HepG2 (cell line): ENCODE data around the gene CTNNAL1. TPM values are rescaled to one million over a fixed set of nuclear protein-coding genes. Genes with fewer than 3 reads are reported as not detected.

ENCODE experiments used
- ATAC-seq: fragments of 200-7000 bp; cut with Tn5 transposase; 3 replicates; pipeline ENCODE4 v1.9.1; 2020; ENCODE audit warnings: mild to moderate bottlenecking, moderate library complexity
- BruUV-seq: library from RNA; stranded (reverse); fragments of 400-500 nt; replicated peaks from 2 replicates; lab custom pipeline; 2021; lab: Mats Ljungman, UMichigan
- CTCF ChIA-PET: fragments of 300-600 bp; formaldehyde crosslinking; extraction: SDS; loops from one replicate; lab custom pipeline; 2021; ENCODE audit warnings: low total read pairs, inconsistent platforms, low intra/inter-chr PET ratio; lab: Yijun Ruan, JAX
- POLR2A ChIA-PET: fragments of 350-600 bp; sonication (Branson Sonifier 250); formaldehyde crosslinking; loops from one replicate; lab custom pipeline; 2020; ENCODE audit warnings: antibody characterized with exemption, inconsistent platforms; lab: Yijun Ruan, JAX
- DNase-seq: peaks from one replicate; pipeline ENCODE4 v3.0.0-alpha.2; 2015; ENCODE audit warnings: low spot score
- FAIRE-seq: peaks from 3 replicates; lab custom pipeline; 2011; peaks lifted over from hg19 to GRCh38; lab: Jason Lieb, UNC
- H2AFZ ChIP-seq: one replicate; pipeline ENCODE4 v1.6.1; 2011; ENCODE audit warnings: low read length, inconsistent platforms
- H3K27ac ChIP-seq: fragments of 300-600 bp; 3 replicates; pipeline ENCODE4 v1.8.0; 2011; ENCODE audit warnings: mixed run types, mild to moderate bottlenecking, mixed read lengths, low read length, inconsistent platforms; ENCODE audit not compliant: insufficient read depth; ENCODE audit errors: extremely low read length
- H3K27me3 ChIP-seq, 2 experiments: fragments of 200-600 bp in 1 of 2; 2 replicates in 1 of 2; 3 replicates in 1 of 2; pipeline versions ENCODE4 v1.6.0 to v1.8.0; 2011; ENCODE audit warnings: low read length in 2 of 2, mild to moderate bottlenecking in 2 of 2, moderate library complexity in 2 of 2, inconsistent platforms in 1 of 2; ENCODE audit not compliant: insufficient read depth in 2 of 2, control insufficient read depth in 1 of 2
- H3K36me3 ChIP-seq, 2 experiments: fragments of 200-600 bp in 1 of 2; replicated peaks in 1 of 2; 2 replicates in 1 of 2; 3 replicates in 1 of 2; pipeline versions ENCODE4 v1.5.1 to v1.8.0; 2011; ENCODE audit warnings: low read length in 2 of 2, inconsistent platforms in 1 of 2; ENCODE audit not compliant: insufficient read depth in 2 of 2, control insufficient read depth in 1 of 2
- H3K4me1 ChIP-seq: 2 replicates; pipeline ENCODE4 v1.5.1; 2012; ENCODE audit warnings: low read length, inconsistent platforms; ENCODE audit not compliant: insufficient read depth
- H3K4me2 ChIP-seq: 2 replicates; pipeline ENCODE4 v1.6.0; 2011; ENCODE audit warnings: low read depth, low read length, inconsistent platforms
- H3K4me3 ChIP-seq, 3 experiments: fragments of 200-600 bp in 1 of 3; sonication (generic), shearing (Covaris generic) in 1 of 3; replicated peaks in 1 of 3; 2 replicates each; pipeline ENCODE4 v1.5.1; 2011 to 2016; ENCODE audit warnings: low read length in 3 of 3, inconsistent platforms in 2 of 3, low read depth in 2 of 3, mild to moderate bottlenecking in 2 of 3, control low read depth in 1 of 3, mixed read lengths in 1 of 3; ENCODE audit not compliant: insufficient read depth in 1 of 3
- H3K79me2 ChIP-seq: one replicate; pipeline ENCODE4 v1.6.1; 2011; ENCODE audit warnings: low read length, inconsistent platforms; ENCODE audit not compliant: insufficient read depth
- H3K9ac ChIP-seq: 2 replicates; pipeline ENCODE4 v1.6.0; 2011; ENCODE audit warnings: mild to moderate bottlenecking, low read depth, low read length, inconsistent platforms; ENCODE audit not compliant: insufficient read depth
- H3K9me3 ChIP-seq: 2 replicates; pipeline ENCODE4 v1.5.1; 2012; ENCODE audit warnings: mild to moderate bottlenecking, low read length
- H4K20me1 ChIP-seq: 2 replicates; pipeline ENCODE4 v1.6.0; 2011; ENCODE audit warnings: inconsistent platforms, mild to moderate bottlenecking, low read length, moderate library complexity; ENCODE audit not compliant: insufficient read depth
- CBX5 ChIP-seq: sonication (generic); formaldehyde crosslinking; IDR thresholded peaks from 2 replicates; pipeline ENCODE4 v1.4.0; 2020; ENCODE audit warnings: missing genetic modification reagents, borderline replicate concordance
- HOXA7 ChIP-seq: sonication (generic); formaldehyde crosslinking; IDR thresholded peaks from 2 replicates; pipeline ENCODE4 v1.8.1; 2022; ENCODE audit warnings: mild to moderate bottlenecking, missing genetic modification reagents, moderate library complexity
- KMT2A ChIP-seq: sonication (generic); formaldehyde crosslinking; IDR thresholded peaks from 2 replicates; pipeline ENCODE4 v1.4.0; 2020; ENCODE audit warnings: missing genetic modification reagents
- KMT2B ChIP-seq: IDR thresholded peaks from 2 replicates; pipeline ENCODE4 v1.6.1; 2016; ENCODE audit warnings: missing genetic modification reagents, missing compliant biosample characterization
- NAIF1 ChIP-seq: sonication (generic); formaldehyde crosslinking; IDR thresholded peaks from 2 replicates; pipeline ENCODE4 v1.5.0; 2020; ENCODE audit warnings: mild to moderate bottlenecking, missing genetic modification reagents, borderline replicate concordance
- ZFP1 ChIP-seq: IDR thresholded peaks from 2 replicates; pipeline ENCODE4 v1.6.1; 2016
- ZNF180 ChIP-seq: sonication (generic); formaldehyde crosslinking; IDR thresholded peaks from 2 replicates; pipeline ENCODE4 v1.4.0; 2020; ENCODE audit warnings: low read depth, missing genetic modification reagents, borderline replicate concordance
- ZNF44 ChIP-seq: sonication (generic); formaldehyde crosslinking; IDR thresholded peaks from 2 replicates; pipeline ENCODE4 v1.5.1; 2020; ENCODE audit warnings: mild to moderate bottlenecking, missing genetic modification reagents
- ZNF556 ChIP-seq: sonication (generic); formaldehyde crosslinking; IDR thresholded peaks from 2 replicates; pipeline ENCODE4 v1.4.0; 2020; ENCODE audit warnings: mild to moderate bottlenecking, missing genetic modification reagents, borderline replicate concordance
- WGBS: methylation state at CpG from one replicate; pipeline ENCODE4 v1.1.6; 2017; ENCODE audit warnings: low lambda C conversion rate; 5-methylcytosine and 5-hydroxymethylcytosine counted together
- in situ Hi-C: cut with HindIII; loops from 2 replicates; pipeline ENCODE4 v1.10.0; 2017; ENCODE audit warnings: low pct_unique_long_range_greater_than_20kb; ENCODE audit not compliant: extremely low pct_ligation_motif_present
- intact Hi-C: fragments of 100-400 bp; cut with micrococcal nuclease; formaldehyde crosslinking; loops from one replicate; pipeline ENCODE4 v1.10.0; 2022; ENCODE audit not compliant: unreplicated experiment
- polyA plus RNA-seq, 8 experiments: library from polyadenylated mRNA; depleted of rRNA in 3 of 8; stranded (reverse) in 7 of 8; unstranded in 1 of 8; fragments of >200 nt; fragmentation: Illumina TruSeq in 4 of 8; extraction: Trizol in 4 of 8; gene quantifications; 2 replicates each; pipeline versions ENCODE4 v1.2.1 to v1.2.3, GENCODE V29; 2011 to 2016; ENCODE audit warnings: low read depth in 4 of 8, missing spikeins in 1 of 8, mixed read lengths in 1 of 8; ENCODE audit not compliant: insufficient read depth in 1 of 8
- total RNA-seq, 5 experiments: library from RNA; depleted of rRNA; stranded (reverse); fragments of >200 nt; fragmentation: Illumina TruSeq; extraction: Trizol; gene quantifications; 2 replicates each; pipeline ENCODE4 v1.2.3, GENCODE V29; 2016; ENCODE audit warnings: low read depth in 1 of 5
- TF ChIP-seq, protein P1 (sequence below): IDR thresholded peaks from 2 replicates; pipeline ENCODE4 v1.6.1; 2016; ENCODE audit warnings: mild to moderate bottlenecking, missing biosample characterization, missing genetic modification reagents

CTNNAL1 gene
- total and polyA plus RNA-seq, 2 of the 13 experiments (the other 11 are each of a cell fraction or from before 2014, with no cell fraction given), result 32.0 to 162 TPM

DNA sequence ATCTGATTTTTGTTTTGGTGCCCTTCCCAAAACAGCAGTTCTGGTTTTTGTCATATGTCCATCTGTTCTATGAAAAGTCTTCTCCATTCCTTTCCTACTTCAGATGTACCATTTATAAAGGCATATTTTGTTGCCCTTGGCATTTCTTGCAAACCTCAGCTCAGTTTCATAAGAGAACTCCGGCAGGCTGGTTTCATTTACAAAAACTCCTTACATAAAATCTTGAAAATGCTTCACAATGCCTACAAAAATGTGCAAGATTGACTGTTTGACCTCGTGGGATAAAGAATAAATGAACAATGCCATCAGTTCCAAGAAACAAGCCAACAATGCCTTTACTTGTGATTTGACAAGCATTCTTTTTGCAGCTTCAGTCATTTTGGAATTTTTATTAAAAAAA, 39.1 kb upstream of the CTNNAL1 start:
- Histone ChIP-seq H3K4me3 (no peak overlapping the region), H3K9ac (no peak overlapping the region), H2AFZ (no peak overlapping the region), H3K4me1 (no peaks in the 10 kb centered on the region), H4K20me1 (no peaks in the 10 kb centered on the region), H3K4me2 (no peak overlapping the region), H3K27me3 (no peaks in the 10 kb centered on the region), H3K36me3 (peaks cover 17 to 79% of the 10 kb centered on the region in 2 experiments), H3K79me2 (no peaks in the 10 kb centered on the region), H3K27ac (no peak overlapping the region), H3K9me3 (no peaks in the 10 kb centered on the region)
- WGBS, result 92% methylated on average over 2 of the region's 2 CpGs
- intact Hi-C loops (no loop called here), in situ Hi-C loops (no loop called here)
- DNase-seq, result no peak
- ChIA-PET CTCF (no interaction called here), POLR2A (no interaction called here)
- no peak for FAIRE-seq
- no TSS peak for BruUV-seq
- no peak for ATAC-seq
- TF ChIP-seq KMT2A (no peak), NAIF1 (CRISPR knock-in tag) (no peak), ZNF44 (no peak), KMT2B (CRISPR knock-in tag) (no peak)

DNA sequence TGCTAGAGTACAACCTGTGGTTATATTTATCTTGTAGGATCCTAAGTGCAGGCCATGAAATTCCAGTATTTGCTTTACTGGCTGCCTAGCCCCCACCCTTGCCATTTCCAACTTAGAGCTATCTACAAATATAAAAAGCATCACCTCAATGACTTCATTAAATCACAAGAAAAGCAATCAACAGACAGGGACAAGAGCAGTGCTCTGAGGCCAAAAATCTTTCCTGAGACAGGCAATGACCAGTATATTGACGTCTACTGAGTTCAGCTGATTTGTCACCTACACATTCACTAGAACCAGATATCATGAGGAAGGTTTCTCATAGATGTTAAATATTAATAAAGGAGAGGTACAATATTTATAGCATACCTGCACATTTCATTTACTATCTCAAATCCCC, 38.4 kb upstream of the CTNNAL1 start:
- POLR2A ChIA-PET, result no interaction called here
- H4K20me1 ChIP-seq, result no peaks in the 10 kb centered on the region

More for the DNA sequence above, 38.4 kb upstream of the CTNNAL1 start:
- intact Hi-C loops, result no loop called here
- Histone ChIP-seq H3K9me3 (no peaks in the 10 kb centered on the region), H3K4me2 (no peak overlapping the region), H3K36me3 (peaks cover 15 to 80% of the 10 kb centered on the region in 2 experiments), H2AFZ (no peak overlapping the region), H3K27ac (no peak overlapping the region), H3K79me2 (no peaks in the 10 kb centered on the region), H3K4me3 (no peak overlapping the region), H3K9ac (no peak overlapping the region), H3K27me3 (no peaks in the 10 kb centered on the region), H3K4me1 (no peaks in the 10 kb centered on the region)
- no peak; the same call in 2 of the 3 replicates for ATAC-seq
- CTCF ChIA-PET, result no interaction called here
- FAIRE-seq, result no peak
- BruUV-seq, result no TSS peak
- DNase-seq, result no peak
- TF ChIP-seq ZFP1 (CRISPR knock-in tag) (no peak), ZNF556 (no peak), ZNF180 (CRISPR knock-in tag) (no peak), HOXA7 (CRISPR knock-in tag) (no peak), CBX5 (no peak)
- TF ChIP-seq, protein P1, sequence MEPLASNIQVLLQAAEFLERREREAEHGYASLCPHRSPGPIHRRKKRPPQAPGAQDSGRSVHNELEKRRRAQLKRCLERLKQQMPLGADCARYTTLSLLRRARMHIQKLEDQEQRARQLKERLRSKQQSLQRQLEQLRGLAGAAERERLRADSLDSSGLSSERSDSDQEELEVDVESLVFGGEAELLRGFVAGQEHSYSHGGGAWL (CRISPR knock-in tag), result no peak
- WGBS, result 100% methylated on average over 1 of the region's 1 CpG
- in situ Hi-C loops, result no loop called here
